HCT116 (cell line): ENCODE results near the gene EFHD1. TPM values are rescaled to one million over a fixed set of nuclear protein-coding genes. Genes with fewer than 3 reads are reported as not detected.

Experiments used
- ATAC-seq: fragments of 200-7000 bp; cut with Tn5 transposase; 2 replicates; pipeline ENCODE4 v1.9.1; 2020; ENCODE audit warnings: mild to moderate bottlenecking, moderate library complexity
- BruUV-seq: library from RNA; stranded (reverse); fragments of 400-500 nt; replicated peaks from 2 replicates; lab custom pipeline; 2021; lab: Mats Ljungman, UMichigan
- CTCF ChIA-PET: fragments of 300-600 bp; sonication (Branson Sonifier 250); formaldehyde crosslinking; loops from one replicate; lab custom pipeline; 2021; ENCODE audit warnings: antibody characterized with exemption; lab: Charles Lee
- POLR2A ChIA-PET: fragments of 300-600, 350-600 bp; sonication (Branson Sonifier 250); formaldehyde crosslinking; loops from one replicate; lab custom pipeline; 2021; ENCODE audit warnings: antibody characterized with exemption; lab: Charles Lee
- RAD21 ChIA-PET, 2 experiments: fragments of 300-600 bp; sonication (Branson Sonifier 250); formaldehyde crosslinking; loops; one replicate each; lab custom pipeline; 2023; ENCODE audit warnings: low total read pairs in 2 of 2; ENCODE audit not compliant: uncharacterized antibody in 2 of 2, unreplicated experiment in 2 of 2, low non-redundant PET in 1 of 2; lab: Charles Lee
- DNase-seq: peaks from one replicate; pipeline ENCODE4 v3.0.0-alpha.2; 2010; ENCODE audit warnings: low read depth, low spot score
- H2AFZ ChIP-seq: fragments of 200-600 bp; shearing (Covaris generic), sonication (generic); 2 replicates; pipeline ENCODE4 v1.6.1; 2017; ENCODE audit warnings: low read depth, mixed run types, mixed read lengths, antibody characterized with exemption, low read length; ENCODE audit not compliant: poor library complexity, severe bottlenecking
- H3K27ac ChIP-seq: 2 replicates; pipeline ENCODE4 v1.5.1; 2012; ENCODE audit warnings: low read depth, low read length
- H3K27me3 ChIP-seq: fragments of 200-600 bp; sonication (generic); 2 replicates; pipeline ENCODE4 v1.6.1; 2016; ENCODE audit warnings: mixed run types, low read length, mixed read lengths; ENCODE audit not compliant: insufficient read depth
- H3K36me3 ChIP-seq, 2 experiments: fragments of 200-500 bp in 1 of 2; fragments of 200-600 bp in 1 of 2; sonication (Bioruptor generic) in 1 of 2; sonication (generic) in 1 of 2; 2 replicates each; pipeline versions ENCODE4 v1.5.1 to v1.6.1; 2014 to 2016; ENCODE audit warnings: low read length in 2 of 2, inconsistent platforms in 1 of 2, mixed read lengths in 1 of 2, mixed run types in 1 of 2; ENCODE audit not compliant: insufficient read depth in 2 of 2, control insufficient read depth in 1 of 2
- H3K4me1 ChIP-seq, 2 experiments: fragments of 200-600 bp in 1 of 2; sonication (generic) in 1 of 2; 2 replicates each; pipeline versions ENCODE4 v1.5.1 to v1.6.1; 2012 to 2017; ENCODE audit warnings: low read length in 2 of 2, inconsistent platforms in 1 of 2, mild to moderate bottlenecking in 1 of 2, mixed read lengths in 1 of 2, mixed run types in 1 of 2, moderate library complexity in 1 of 2; ENCODE audit not compliant: insufficient read depth in 2 of 2, control insufficient read depth in 1 of 2
- H3K4me2 ChIP-seq: fragments of 200-600 bp; sonication (generic); 2 replicates; pipeline ENCODE4 v1.6.1; 2017; ENCODE audit warnings: mixed run types, low read length, mixed read lengths
- H3K4me3 ChIP-seq, 2 experiments: fragments of 200-600 bp in 1 of 2; sonication (generic) in 1 of 2; replicated peaks in 1 of 2; 2 replicates each; pipeline ENCODE4 v1.5.1; 2011 to 2016; ENCODE audit warnings: low read length in 2 of 2, control low read depth in 1 of 2, low read depth in 1 of 2, mild to moderate bottlenecking in 1 of 2, mixed read lengths in 1 of 2, mixed run types in 1 of 2
- H3K79me2 ChIP-seq: fragments of 200-600 bp; sonication (generic); 2 replicates; pipeline ENCODE4 v1.6.1; 2017; ENCODE audit warnings: mild to moderate bottlenecking, mixed run types, low read length, moderate library complexity, mixed read lengths; ENCODE audit not compliant: insufficient read depth
- H3K9ac ChIP-seq: fragments of 200-600 bp; sonication (generic); 2 replicates; pipeline ENCODE4 v1.6.1; 2016; ENCODE audit warnings: low read length, mixed read lengths
- H3K9me2 ChIP-seq: fragments of 200-600 bp; sonication (generic), shearing (Covaris generic); 2 replicates; pipeline ENCODE4 v1.6.1; 2017; ENCODE audit warnings: mixed run types, mild to moderate bottlenecking, moderate library complexity; ENCODE audit not compliant: insufficient read depth
- H3K9me3 ChIP-seq, 2 experiments: fragments of 200-500 bp in 1 of 2; fragments of 200-600 bp in 1 of 2; sonication (Bioruptor generic) in 1 of 2; sonication (generic) in 1 of 2; 2 replicates each; pipeline ENCODE4 v1.6.1; 2014 to 2017; ENCODE audit warnings: low read length in 2 of 2, mixed read lengths in 2 of 2, inconsistent platforms in 1 of 2, low read depth in 1 of 2, mild to moderate bottlenecking in 1 of 2, mixed run types in 1 of 2, moderate library complexity in 1 of 2; ENCODE audit not compliant: control insufficient read depth in 1 of 2, insufficient read depth in 1 of 2
- H4K20me1 ChIP-seq: fragments of 200-600 bp; sonication (generic), shearing (Covaris generic); 2 replicates; pipeline ENCODE4 v1.6.1; 2017; ENCODE audit warnings: mixed run types, mild to moderate bottlenecking, moderate library complexity; ENCODE audit not compliant: insufficient read depth
- ATF3 ChIP-seq: IDR thresholded peaks from 2 replicates; pipeline ENCODE4 v1.6.1; 2012
- CBX3 ChIP-seq: IDR thresholded peaks from 2 replicates; pipeline ENCODE4 v1.6.1; 2012; ENCODE audit warnings: low read depth
- CTCF ChIP-seq, 3 experiments: fragments of 200-600 bp in 1 of 3; sonication (generic) in 1 of 3; IDR thresholded peaks in 2 of 3; conservative IDR thresholded peaks in 1 of 3; 2 replicates each; pipeline ENCODE4 v1.5.1; 2012 to 2017; ENCODE audit warnings: low read depth in 2 of 3, low read length in 2 of 3, antibody characterized with exemption in 1 of 3, borderline replicate concordance in 1 of 3, control low read depth in 1 of 3, mild to moderate bottlenecking in 1 of 3, mixed read lengths in 1 of 3, mixed run types in 1 of 3, moderate library complexity in 1 of 3; ENCODE audit not compliant: insufficient read depth in 1 of 3
- ELF1 ChIP-seq: IDR thresholded peaks from 2 replicates; pipeline ENCODE4 v1.6.1; 2012; ENCODE audit warnings: low read depth, borderline replicate concordance
- EZH2 ChIP-seq: fragments of 200-600 bp; sonication (generic); IDR thresholded peaks from 2 replicates; pipeline ENCODE4 v1.6.1; 2017; ENCODE audit warnings: antibody characterized with exemption, mixed run types
- FOSL1 ChIP-seq: IDR thresholded peaks from 2 replicates; pipeline ENCODE4 v1.6.1; 2012; ENCODE audit warnings: low read depth
- JUND ChIP-seq: IDR thresholded peaks from 2 replicates; pipeline ENCODE4 v1.6.1; 2012
- MAX ChIP-seq: IDR thresholded peaks from 2 replicates; pipeline ENCODE4 v1.6.1; 2012
- POLR2AphosphoS5 ChIP-seq: IDR thresholded peaks from 2 replicates; pipeline ENCODE4 v1.6.1; 2011; ENCODE audit warnings: mild to moderate bottlenecking, low read depth, low read length, moderate library complexity
- RAD21 ChIP-seq: IDR thresholded peaks from 2 replicates; pipeline ENCODE4 v1.6.1; 2012; ENCODE audit warnings: low read depth, mild to moderate bottlenecking
- SIN3A ChIP-seq: IDR thresholded peaks from 2 replicates; pipeline ENCODE4 v1.6.1; 2012; ENCODE audit warnings: low read depth
- SP1 ChIP-seq: IDR thresholded peaks from 2 replicates; pipeline ENCODE4 v1.6.1; 2012; ENCODE audit warnings: low read depth
- SRF ChIP-seq: IDR thresholded peaks from 2 replicates; pipeline ENCODE4 v1.6.1; 2012; ENCODE audit warnings: low read depth
- TCF7L2 ChIP-seq: IDR thresholded peaks from 2 replicates; pipeline ENCODE4 v1.7.0; 2011; ENCODE audit warnings: borderline replicate concordance, inconsistent platforms; ENCODE audit not compliant: insufficient read depth, insufficient read length; ENCODE audit errors: extremely low read depth
- YY1 ChIP-seq: IDR thresholded peaks from 2 replicates; pipeline ENCODE4 v1.6.1; 2011; ENCODE audit warnings: low read length, low read depth, moderate library complexity, mild to moderate bottlenecking; ENCODE audit not compliant: insufficient replicate concordance; ENCODE audit errors: extremely low read depth
- ZBTB33 ChIP-seq: IDR thresholded peaks from 2 replicates; pipeline ENCODE4 v1.6.1; 2011; ENCODE audit warnings: mild to moderate bottlenecking, low read length, moderate library complexity; ENCODE audit not compliant: insufficient replicate concordance; ENCODE audit errors: extremely low read depth
- ZFX ChIP-seq: fragments of 450-650 bp; IDR thresholded peaks from 2 replicates; pipeline ENCODE4 v1.6.1; 2017
- ZNF274 ChIP-seq: fragments of 200-500 bp; sonication (Bioruptor generic); IDR thresholded peaks from 2 replicates; pipeline ENCODE4 v1.6.1; 2014; ENCODE audit warnings: mild to moderate bottlenecking, low read depth, low read length, inconsistent platforms
- intact Hi-C: fragments of 100-400 bp; cut with micrococcal nuclease; formaldehyde crosslinking; loops from 2 replicates; pipeline ENCODE4 v1.10.0; 2022
- total RNA-seq: library from RNA; stranded (reverse); gene quantifications from one replicate; pipeline ENCODE4 v1.2.1, GENCODE V29; 2021; ENCODE audit not compliant: unreplicated experiment

EFHD1 gene
- total RNA-seq, 1 experiment from 2014 or later, result 0.52 TPM

- no peak overlapping the region for H2AFZ ChIP-seq
- peaks cover 6 to 9% of the 10 kb centered on the region in 2 experiments for H3K4me1 ChIP-seq
- H3K4me3 ChIP-seq, result no peak overlapping the region
- 0 out of 2 replicates have a peak, but pooled peaks have one; percentile 47 for ATAC-seq
- TF ChIP-seq JUND (no peak), FOSL1 (no peak), POLR2AphosphoS5 (no peak), EZH2 (no peak), MAX (no peak), CTCF (IDR thresholded peaks at IDR 0.05 in 2 of 3, conservative IDR thresholded peaks at IDR 0.05 in 1 of 3; ENCODE audit: borderline replicate concordance in 1 of 3, insufficient read depth in 1 of 3, low read depth in 2 of 3, low read length in 2 of 3) (no peak), ZNF274 (no peak), ZFX (no peak), TCF7L2 (no peak), CBX3 (no peak), SIN3A (no peak), ELF1 (no peak), SP1 (no peak), YY1 (no peak), SRF (no peak), ZBTB33 (no peak), RAD21 (no peak), ATF3 (no peak)
- H4K20me1 ChIP-seq, result no peaks in the 10 kb centered on the region
- ChIA-PET CTCF (no interaction called here), RAD21 (no interaction called here), POLR2A (no interaction called here)
- H3K27me3 ChIP-seq, result no peaks in the 10 kb centered on the region
- no peaks in the 10 kb centered on the region for H3K9me2 ChIP-seq
- no peak overlapping the region for H3K27ac ChIP-seq
- intact Hi-C loops, result no loop called here
- no peaks in the 10 kb centered on the region for H3K9me3 ChIP-seq
- DNase-seq, result no peak
- H3K79me2 ChIP-seq, result no peaks in the 10 kb centered on the region
- no peak overlapping the region for H3K9ac ChIP-seq
- H3K36me3 ChIP-seq, result no peaks in the 10 kb centered on the region
- no peak overlapping the region for H3K4me2 ChIP-seq
- BruUV-seq, result no TSS peak
These were observed 35.1 kb upstream of the EFHD1 start for GRCh38 chr2:232598293-232598692.
